ENCODE measurements around the gene ACCSL. TPM values are rescaled to one million over a fixed set of nuclear protein-coding genes. Genes with fewer than 3 reads are reported as not detected.
A peak's percentile ranks its signal among the peaks of the same experiment; 100 is the strongest.

Gene ACCSL
- total RNA-seq (2014; rRNA removed; shearing (Covaris generic)): 1.5 TPM in 2 replicates
- 0.98 and 1.2 TPM in 2 replicates for polyA plus RNA-seq (2015; cell fraction: cytosol; rRNA removed)
- polyA plus RNA-seq (2015; cell fraction: nucleus; rRNA removed): 3.5 and 4.6 TPM in 2 replicates

DNA sequence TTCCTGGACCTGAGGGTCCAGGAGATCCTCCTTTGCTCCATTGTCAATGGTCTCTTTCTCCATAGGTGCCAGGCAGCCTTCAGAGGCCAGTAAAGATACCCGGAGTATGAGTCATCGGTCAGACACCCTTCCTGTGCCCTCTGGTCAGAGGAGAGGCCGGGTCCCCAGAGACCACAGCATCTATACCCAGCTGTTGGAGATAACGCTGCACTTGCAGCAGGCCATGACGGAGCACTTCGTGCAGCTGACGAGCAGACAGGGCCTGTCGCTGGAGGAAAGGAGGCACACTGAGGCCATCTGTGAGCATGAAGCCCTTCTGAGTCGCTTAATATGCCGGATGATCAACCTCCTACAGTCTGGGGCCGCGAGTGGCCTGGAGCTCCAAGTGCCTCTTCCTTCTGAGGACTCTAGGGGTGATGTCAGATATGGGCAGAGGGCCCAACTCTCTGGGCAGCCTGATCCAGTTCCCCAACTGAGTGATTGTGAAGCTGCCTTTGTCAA lies at the start of gene ACCSL:
ACCSL (plus strand) TSS at position 51 of the 501 bp plus-strand sequence; CDS start at position 107, 56 bp downstream.
- in situ Hi-C loops (cut with HindIII; ENCODE audit: low pct_unique_long_range_greater_than_20kb, low sequenced_read_pairs): loop anchor here (10.0 kb wide), 1 partner anchor 143 kb away; no protein-coding TSS in a partner anchor
- peak; percentile 44 for DNase-seq (ENCODE audit: low read depth, low spot score)

DNA sequence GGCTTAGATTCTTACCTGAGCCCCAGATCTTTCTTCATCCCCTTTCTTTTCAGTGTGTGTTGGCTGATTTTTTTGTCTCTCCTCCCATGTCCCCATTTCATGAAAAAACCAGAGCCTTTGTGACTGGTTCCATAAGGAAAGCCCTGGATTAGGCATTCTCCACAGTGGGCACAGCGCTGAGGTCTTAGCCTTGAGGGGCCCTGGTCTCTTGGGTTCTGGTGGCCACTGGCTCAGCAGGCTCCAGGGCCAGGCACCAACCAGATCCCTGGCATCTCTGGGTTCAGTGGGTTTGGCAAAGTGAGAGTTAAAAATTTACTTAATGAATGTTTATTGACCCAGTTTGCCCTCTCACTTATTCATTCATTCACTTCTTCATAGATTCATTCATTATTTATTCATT lies 49.5 kb upstream of the ACCSL start:
- in situ Hi-C loops (cut with HindIII; ENCODE audit: low pct_unique_long_range_greater_than_20kb, low sequenced_read_pairs): no loop called here

DNA sequence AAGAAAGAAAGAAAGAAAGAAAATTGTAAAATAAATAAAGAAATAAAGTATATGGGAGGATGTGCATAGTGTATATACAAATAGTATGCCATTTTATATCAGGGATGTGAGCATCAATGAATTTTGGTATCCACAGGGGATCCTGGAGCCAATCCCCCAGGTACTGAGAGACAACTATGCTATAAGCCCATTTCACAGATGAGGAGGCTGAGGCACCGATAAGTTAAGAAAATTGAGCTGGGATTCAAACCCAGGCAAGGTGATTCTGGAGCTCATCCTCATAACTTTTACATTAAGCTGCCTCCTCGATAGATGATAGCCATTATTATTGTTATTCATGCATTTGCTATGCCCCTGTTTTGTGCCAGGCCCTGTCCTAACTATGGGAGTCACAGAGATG lies 47.0 kb upstream of the ACCSL start:
- DNase-seq (ENCODE audit: low read depth, low spot score): no peak
- in situ Hi-C loops (cut with HindIII; ENCODE audit: low pct_unique_long_range_greater_than_20kb, low sequenced_read_pairs): no loop called here

More for the DNA sequence above, 49.5 kb upstream of the ACCSL start:
- DNase-seq (ENCODE audit: low read depth, low spot score): no peak

- in situ Hi-C loops (cut with HindIII; ENCODE audit: low pct_unique_long_range_greater_than_20kb, low sequenced_read_pairs): no loop called here
- no peak for DNase-seq (ENCODE audit: low read depth, low spot score)
These were observed 45.3 kb upstream of the ACCSL start for GRCh38 chr11:44002191-44003093.

GRCh38 chr11:44003736-44004451 lies 43.9 kb upstream of the ACCSL start:
- in situ Hi-C loops (cut with HindIII; ENCODE audit: low pct_unique_long_range_greater_than_20kb, low sequenced_read_pairs): no loop called here

DNA sequence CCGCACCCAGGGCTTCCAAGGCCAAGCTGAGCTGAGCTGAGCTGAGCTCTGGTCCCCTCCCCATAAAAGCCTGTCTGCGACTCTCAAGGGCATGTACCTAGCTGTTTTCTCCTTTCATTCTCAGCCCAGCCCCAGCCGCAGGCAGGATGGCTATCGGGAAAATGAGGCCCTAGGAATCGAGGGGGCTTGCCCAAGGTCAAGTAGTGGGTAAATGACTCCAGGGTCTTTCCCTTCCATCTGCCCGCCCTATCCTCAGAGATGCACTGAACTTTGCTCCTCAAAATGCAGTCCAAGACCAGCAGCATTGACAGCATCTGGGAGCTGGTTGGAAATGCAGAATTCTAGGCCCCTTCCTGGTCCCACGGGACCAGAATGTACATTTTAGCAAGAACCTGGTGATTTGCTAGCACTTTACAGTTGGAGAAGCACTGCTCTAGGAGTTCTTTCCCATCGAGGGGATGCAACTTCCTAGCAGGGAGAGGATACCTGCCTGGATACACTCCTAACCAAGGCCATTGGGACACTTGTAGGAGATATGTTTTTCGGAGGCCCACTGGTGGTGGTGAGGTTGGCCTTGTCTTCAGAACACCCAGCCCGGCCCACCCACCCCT lies 43.2 kb upstream of the ACCSL start:
- DNase-seq (ENCODE audit: low read depth, low spot score): no peak
- in situ Hi-C loops (cut with HindIII; ENCODE audit: low pct_unique_long_range_greater_than_20kb, low sequenced_read_pairs): no loop called here

More at GRCh38 chr11:44003736-44004451, 43.9 kb upstream of the ACCSL start:
- DNase-seq (ENCODE audit: low read depth, low spot score): no peak

DNA sequence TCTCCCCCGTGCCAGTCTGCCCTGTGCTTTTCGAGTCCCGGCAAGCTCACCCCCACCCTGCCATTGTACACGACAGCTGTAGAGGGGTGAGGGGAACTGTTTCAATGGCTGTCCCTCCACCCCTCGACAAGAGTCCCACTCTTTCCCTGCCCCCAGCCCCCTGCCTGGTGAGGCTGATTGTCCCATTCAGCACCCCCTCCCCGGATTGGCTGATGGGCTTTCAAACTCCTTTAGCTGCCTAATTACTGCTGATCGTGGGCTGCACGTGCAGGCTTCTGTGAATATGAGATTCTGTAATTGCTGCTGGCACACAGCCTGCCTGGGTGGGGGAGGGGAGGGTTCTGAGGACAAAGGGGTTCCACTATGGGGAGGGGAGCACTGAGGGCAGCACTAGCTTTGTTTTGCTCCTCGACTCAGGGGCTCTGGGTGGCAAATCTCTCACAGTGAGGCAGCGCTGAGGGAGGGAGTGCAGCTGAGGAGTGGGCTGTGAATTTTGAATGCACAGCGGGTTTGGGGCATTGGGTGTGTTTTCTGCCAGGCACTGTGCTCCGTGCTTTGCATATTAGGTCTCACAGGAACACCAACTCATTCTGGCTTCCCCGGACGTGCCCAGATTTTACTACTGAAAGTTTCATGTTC lies 42.6 kb upstream of the ACCSL start:
- in situ Hi-C loops (cut with HindIII; ENCODE audit: low pct_unique_long_range_greater_than_20kb, low sequenced_read_pairs): no loop called here
- DNase-seq (ENCODE audit: low read depth, low spot score): no peak

GRCh38 chr11:44005956-44006355 lies 41.8 kb upstream of the ACCSL start:
- DNase-seq (ENCODE audit: low read depth, low spot score): no peak
- in situ Hi-C loops (cut with HindIII; ENCODE audit: low pct_unique_long_range_greater_than_20kb, low sequenced_read_pairs): no loop called here

DNA sequence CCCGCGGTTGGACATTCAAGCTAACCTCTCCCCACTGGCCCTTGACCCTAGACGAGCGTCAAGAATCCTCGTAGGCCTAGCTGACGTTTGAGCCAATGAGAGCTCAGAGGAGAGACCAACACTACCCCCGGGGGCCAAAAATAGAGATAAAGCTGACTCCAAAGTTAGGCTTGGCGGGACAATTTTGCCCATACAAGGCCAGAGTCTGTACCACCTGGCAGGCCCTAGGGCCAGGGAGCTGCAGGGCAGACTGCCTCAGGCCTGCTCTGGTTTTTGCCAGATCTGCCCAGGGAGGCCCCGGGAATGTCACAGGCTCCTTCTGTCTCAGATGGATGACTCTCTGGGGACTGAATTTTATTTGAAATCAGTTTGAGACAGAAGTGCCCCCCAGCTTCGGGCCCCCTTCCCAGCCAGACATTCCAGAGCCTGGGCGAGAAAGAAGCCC lies 40.8 kb upstream of the ACCSL start:
- in situ Hi-C loops (cut with HindIII; ENCODE audit: low pct_unique_long_range_greater_than_20kb, low sequenced_read_pairs): no loop called here
- DNase-seq (ENCODE audit: low read depth, low spot score): no peak

GRCh38 chr11:44007481-44008087 lies 40.2 kb upstream of the ACCSL start:
- no peak for DNase-seq (ENCODE audit: low read depth, low spot score)
- in situ Hi-C loops (cut with HindIII; ENCODE audit: low pct_unique_long_range_greater_than_20kb, low sequenced_read_pairs): no loop called here

DNA sequence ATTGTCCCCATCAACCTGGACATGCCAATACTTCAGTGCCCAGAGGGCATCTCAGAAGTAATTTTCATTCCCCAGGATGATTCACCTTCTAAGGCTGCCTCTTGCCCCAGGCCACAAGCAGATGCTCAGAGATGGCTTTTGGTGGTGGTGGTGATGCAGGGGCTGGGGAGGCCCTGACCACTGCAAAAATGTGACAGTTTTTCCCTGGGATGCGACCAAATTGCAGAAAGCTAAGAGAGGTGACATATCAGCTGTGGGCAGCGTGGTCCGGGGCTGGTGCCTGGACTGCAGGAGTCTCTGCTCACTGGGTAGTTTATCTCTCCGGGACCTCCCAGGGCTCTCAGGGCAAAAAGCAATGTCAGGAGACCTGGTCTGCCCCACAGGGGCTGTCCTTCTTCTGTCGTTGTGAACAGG lies 39.7 kb upstream of the ACCSL start:
- no peak for DNase-seq (ENCODE audit: low read depth, low spot score)

DNA sequence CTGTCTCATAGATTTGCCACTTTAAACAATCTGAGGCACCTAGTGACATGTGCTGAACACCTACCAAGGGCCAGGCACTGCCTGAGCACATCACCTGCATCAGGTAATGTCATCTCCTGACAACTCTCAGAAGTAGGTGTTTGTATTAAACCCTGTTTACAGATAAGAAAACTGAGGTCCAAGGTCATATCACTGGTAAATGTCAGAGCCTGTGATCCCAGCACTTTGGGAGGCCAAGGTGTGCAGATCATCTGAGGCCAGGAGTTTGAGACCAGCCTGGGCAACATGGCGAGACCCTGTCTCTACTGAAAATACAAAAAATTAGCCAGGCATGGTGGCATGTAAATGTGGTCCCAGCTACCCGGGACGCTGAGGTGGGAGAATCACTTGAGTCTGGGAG lies 39.1 kb upstream of the ACCSL start:
- no peak for DNase-seq (ENCODE audit: low read depth, low spot score)
- in situ Hi-C loops (cut with HindIII; ENCODE audit: low pct_unique_long_range_greater_than_20kb, low sequenced_read_pairs): no loop called here

More for the DNA sequence above, 39.7 kb upstream of the ACCSL start:
- in situ Hi-C loops (cut with HindIII; ENCODE audit: low pct_unique_long_range_greater_than_20kb, low sequenced_read_pairs): no loop called here

DNA sequence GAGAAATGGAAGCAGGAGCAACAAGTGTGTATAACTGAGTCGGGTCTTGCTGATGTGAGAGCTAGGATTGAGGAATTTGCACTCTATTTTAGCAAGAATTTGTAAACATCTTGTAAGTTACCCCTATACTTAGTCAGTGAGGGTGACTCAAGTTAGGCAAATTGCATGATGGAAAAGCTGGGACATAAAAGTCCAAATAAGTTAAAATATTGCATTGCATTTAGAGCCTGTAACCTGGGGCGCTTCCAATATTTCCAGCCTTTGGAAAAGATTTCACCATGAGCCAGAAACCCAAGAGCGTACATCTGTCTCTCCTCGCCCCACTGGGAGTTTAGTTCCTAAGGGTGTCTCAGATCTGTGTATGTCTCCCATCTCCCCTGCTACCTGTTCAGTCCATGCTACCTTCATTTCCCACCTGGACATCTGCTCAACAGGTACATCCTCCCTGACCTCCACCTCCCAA lies 37.0 kb upstream of the ACCSL start:
- DNase-seq (ENCODE audit: low read depth, low spot score): no peak
- in situ Hi-C loops (cut with HindIII; ENCODE audit: low pct_unique_long_range_greater_than_20kb, low sequenced_read_pairs): no loop called here

DNA sequence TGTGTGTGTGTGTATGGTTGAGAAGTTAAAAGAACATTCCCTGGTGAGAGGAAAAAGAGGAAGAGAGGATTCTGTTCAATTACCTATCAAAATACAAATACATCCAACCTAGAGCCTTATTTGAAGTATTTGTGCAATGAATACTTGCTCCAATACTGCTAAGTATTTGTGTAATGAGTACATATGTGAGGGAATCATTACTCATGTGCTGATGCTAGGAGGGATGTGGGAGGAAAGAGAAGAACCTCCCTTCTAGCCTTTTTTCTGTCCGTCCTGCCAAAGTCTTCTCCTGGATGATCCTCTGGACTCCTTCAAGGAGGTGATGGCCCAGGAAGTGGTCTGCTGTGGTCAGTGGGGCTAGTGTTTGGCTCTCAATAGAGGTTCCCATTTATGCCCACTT lies 36.0 kb upstream of the ACCSL start:
- DNase-seq (ENCODE audit: low read depth, low spot score): no peak
- in situ Hi-C loops (cut with HindIII; ENCODE audit: low pct_unique_long_range_greater_than_20kb, low sequenced_read_pairs): no loop called here

DNA sequence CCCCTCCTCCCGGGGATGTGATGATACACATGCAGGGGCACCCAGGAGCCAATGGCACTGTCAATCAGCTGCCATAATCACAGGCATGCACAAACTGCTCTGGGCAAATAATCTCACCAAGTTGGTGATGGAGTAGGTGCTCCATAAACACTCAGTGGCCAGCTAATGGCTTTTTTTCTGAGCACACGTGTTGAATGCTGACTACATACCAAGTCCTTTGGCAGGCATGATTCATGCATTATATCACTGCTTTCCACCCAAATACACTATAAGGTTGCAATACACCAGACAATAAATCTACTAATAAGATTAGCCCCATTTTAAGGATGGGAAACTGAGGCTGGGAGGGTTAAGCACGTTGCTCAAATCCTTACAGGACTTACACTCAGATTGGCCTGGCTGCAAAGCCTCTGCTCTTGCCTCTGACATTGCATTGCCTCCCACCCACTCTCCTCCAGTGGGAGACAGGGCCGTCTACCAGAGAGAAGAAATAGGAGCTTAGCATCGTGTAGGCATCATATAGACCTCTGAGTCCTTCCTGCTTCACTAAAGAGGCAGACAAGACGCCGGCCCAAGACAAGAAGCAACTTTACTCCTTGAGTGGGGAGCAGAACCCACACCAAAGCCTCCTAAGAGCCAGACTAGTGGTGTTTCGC lies 32.7 kb upstream of the ACCSL start:
- DNase-seq (ENCODE audit: low read depth, low spot score): no peak
- in situ Hi-C loops (cut with HindIII; ENCODE audit: low pct_unique_long_range_greater_than_20kb, low sequenced_read_pairs): no loop called here

DNA sequence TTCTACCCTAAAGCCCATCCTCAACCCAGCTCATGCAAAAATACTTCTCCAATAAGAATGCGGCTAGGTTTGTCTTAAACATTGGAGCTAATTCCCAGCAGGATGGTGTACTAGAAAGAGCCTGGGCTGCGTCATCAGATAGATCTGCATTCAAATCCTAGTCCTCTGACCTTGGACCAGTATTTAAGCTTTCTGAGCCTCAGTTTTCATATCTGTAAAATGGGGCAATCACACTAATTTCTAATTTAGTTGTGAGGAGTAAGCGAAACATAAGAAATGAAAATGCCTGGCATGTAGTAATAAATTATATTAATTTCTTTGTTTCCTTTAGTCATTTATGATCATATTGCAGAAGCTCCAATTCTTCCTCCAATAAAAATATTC lies 32.2 kb upstream of the ACCSL start:
- in situ Hi-C loops (cut with HindIII; ENCODE audit: low pct_unique_long_range_greater_than_20kb, low sequenced_read_pairs): no loop called here
- no peak for DNase-seq (ENCODE audit: low read depth, low spot score)
